ENCODE results near the gene FATE1.

- TF ChIP-seq CTCF (IDR thresholded peaks at IDR 0.05; ENCODE audit: low read depth, low read length, missing input control) (no peak), GABPA (IDR thresholded peaks at IDR 0.05 in 1 of 2, conservative IDR thresholded peaks at IDR 0.05 in 1 of 2) (no peak), TAF1 (conservative IDR thresholded peaks at IDR 0.05) (no peak), RAD21 (IDR thresholded peaks at IDR 0.05) (no peak), YY1 (IDR thresholded peaks at IDR 0.05) (no peak), MAX (IDR thresholded peaks at IDR 0.05) (no peak), JUND (IDR thresholded peaks at IDR 0.05) (no peak), FOXA1 (IDR thresholded peaks at IDR 0.05) (no peak), NR2F2 (IDR thresholded peaks at IDR 0.05) (no peak), EGR1 (IDR thresholded peaks at IDR 0.05; ENCODE audit: low read depth in 2 of 2) (no peak), SP1 (IDR thresholded peaks at IDR 0.05) (no peak)
- TF ChIP-seq, protein P1, sequence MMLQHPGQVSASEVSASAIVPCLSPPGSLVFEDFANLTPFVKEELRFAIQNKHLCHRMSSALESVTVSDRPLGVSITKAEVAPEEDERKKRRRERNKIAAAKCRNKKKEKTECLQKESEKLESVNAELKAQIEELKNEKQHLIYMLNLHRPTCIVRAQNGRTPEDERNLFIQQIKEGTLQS (IDR thresholded peaks at IDR 0.05), result no peak
- TF ChIP-seq, protein P2, sequence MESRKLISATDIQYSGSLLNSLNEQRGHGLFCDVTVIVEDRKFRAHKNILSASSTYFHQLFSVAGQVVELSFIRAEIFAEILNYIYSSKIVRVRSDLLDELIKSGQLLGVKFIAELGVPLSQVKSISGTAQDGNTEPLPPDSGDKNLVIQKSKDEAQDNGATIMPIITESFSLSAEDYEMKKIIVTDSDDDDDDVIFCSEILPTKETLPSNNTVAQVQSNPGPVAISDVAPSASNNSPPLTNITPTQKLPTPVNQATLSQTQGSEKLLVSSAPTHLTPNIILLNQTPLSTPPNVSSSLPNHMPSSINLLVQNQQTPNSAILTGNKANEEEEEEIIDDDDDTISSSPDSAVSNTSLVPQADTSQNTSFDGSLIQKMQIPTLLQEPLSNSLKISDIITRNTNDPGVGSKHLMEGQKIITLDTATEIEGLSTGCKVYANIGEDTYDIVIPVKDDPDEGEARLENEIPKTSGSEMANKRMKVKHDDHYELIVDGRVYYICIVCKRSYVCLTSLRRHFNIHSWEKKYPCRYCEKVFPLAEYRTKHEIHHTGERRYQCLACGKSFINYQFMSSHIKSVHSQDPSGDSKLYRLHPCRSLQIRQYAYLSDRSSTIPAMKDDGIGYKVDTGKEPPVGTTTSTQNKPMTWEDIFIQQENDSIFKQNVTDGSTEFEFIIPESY (IDR thresholded peaks at IDR 0.05), result no peak
- TF ChIP-seq, protein P3, sequence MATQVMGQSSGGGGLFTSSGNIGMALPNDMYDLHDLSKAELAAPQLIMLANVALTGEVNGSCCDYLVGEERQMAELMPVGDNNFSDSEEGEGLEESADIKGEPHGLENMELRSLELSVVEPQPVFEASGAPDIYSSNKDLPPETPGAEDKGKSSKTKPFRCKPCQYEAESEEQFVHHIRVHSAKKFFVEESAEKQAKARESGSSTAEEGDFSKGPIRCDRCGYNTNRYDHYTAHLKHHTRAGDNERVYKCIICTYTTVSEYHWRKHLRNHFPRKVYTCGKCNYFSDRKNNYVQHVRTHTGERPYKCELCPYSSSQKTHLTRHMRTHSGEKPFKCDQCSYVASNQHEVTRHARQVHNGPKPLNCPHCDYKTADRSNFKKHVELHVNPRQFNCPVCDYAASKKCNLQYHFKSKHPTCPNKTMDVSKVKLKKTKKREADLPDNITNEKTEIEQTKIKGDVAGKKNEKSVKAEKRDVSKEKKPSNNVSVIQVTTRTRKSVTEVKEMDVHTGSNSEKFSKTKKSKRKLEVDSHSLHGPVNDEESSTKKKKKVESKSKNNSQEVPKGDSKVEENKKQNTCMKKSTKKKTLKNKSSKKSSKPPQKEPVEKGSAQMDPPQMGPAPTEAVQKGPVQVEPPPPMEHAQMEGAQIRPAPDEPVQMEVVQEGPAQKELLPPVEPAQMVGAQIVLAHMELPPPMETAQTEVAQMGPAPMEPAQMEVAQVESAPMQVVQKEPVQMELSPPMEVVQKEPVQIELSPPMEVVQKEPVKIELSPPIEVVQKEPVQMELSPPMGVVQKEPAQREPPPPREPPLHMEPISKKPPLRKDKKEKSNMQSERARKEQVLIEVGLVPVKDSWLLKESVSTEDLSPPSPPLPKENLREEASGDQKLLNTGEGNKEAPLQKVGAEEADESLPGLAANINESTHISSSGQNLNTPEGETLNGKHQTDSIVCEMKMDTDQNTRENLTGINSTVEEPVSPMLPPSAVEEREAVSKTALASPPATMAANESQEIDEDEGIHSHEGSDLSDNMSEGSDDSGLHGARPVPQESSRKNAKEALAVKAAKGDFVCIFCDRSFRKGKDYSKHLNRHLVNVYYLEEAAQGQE (IDR thresholded peaks at IDR 0.05), result no peak
Measured at GRCh38 chrX:151726751-151727150, 10.9 kb downstream of the FATE1 start.

Data from liver (tissue), 3 donors.